HCT116 (cell line): ENCODE measurements around the gene CREBRF. TPM values are rescaled to one million over a fixed set of nuclear protein-coding genes. Genes with fewer than 3 reads are reported as not detected.

ENCODE experiments used
- ATAC-seq: fragments of 200-7000 bp; cut with Tn5 transposase; 2 replicates; pipeline ENCODE4 v1.9.1; 2020; ENCODE audit warnings: mild to moderate bottlenecking, moderate library complexity
- Bru-seq: library from RNA; stranded (reverse); fragments of 400-500 nt; gene quantifications from one replicate; lab custom pipeline; 2021; lab: Mats Ljungman, UMichigan
- BruChase-seq, 2 experiments: library from RNA; stranded (reverse); fragments of 400-500 nt; gene quantifications; one replicate each; lab custom pipeline; 2021; lab: Mats Ljungman, UMichigan
- BruUV-seq: library from RNA; stranded (reverse); fragments of 400-500 nt; replicated peaks from 2 replicates; lab custom pipeline; 2021; lab: Mats Ljungman, UMichigan
- CTCF ChIA-PET: fragments of 300-600 bp; sonication (Branson Sonifier 250); formaldehyde crosslinking; loops from one replicate; lab custom pipeline; 2021; ENCODE audit warnings: antibody characterized with exemption; lab: Charles Lee
- POLR2A ChIA-PET: fragments of 300-600, 350-600 bp; sonication (Branson Sonifier 250); formaldehyde crosslinking; loops from one replicate; lab custom pipeline; 2021; ENCODE audit warnings: antibody characterized with exemption; lab: Charles Lee
- RAD21 ChIA-PET, 2 experiments: fragments of 300-600 bp; sonication (Branson Sonifier 250); formaldehyde crosslinking; loops; one replicate each; lab custom pipeline; 2023; ENCODE audit warnings: low total read pairs in 2 of 2; ENCODE audit not compliant: uncharacterized antibody in 2 of 2, unreplicated experiment in 2 of 2, low non-redundant PET in 1 of 2; lab: Charles Lee
- DNase-seq: peaks from one replicate; pipeline ENCODE4 v3.0.0-alpha.2; 2010; ENCODE audit warnings: low read depth, low spot score
- H2AFZ ChIP-seq: fragments of 200-600 bp; shearing (Covaris generic), sonication (generic); 2 replicates; pipeline ENCODE4 v1.6.1; 2017; ENCODE audit warnings: low read depth, mixed run types, mixed read lengths, antibody characterized with exemption, low read length; ENCODE audit not compliant: poor library complexity, severe bottlenecking
- H3K27ac ChIP-seq: 2 replicates; pipeline ENCODE4 v1.5.1; 2012; ENCODE audit warnings: low read depth, low read length
- H3K27me3 ChIP-seq: fragments of 200-600 bp; sonication (generic); 2 replicates; pipeline ENCODE4 v1.6.1; 2016; ENCODE audit warnings: mixed run types, low read length, mixed read lengths; ENCODE audit not compliant: insufficient read depth
- H3K36me3 ChIP-seq, 2 experiments: fragments of 200-500 bp in 1 of 2; fragments of 200-600 bp in 1 of 2; sonication (Bioruptor generic) in 1 of 2; sonication (generic) in 1 of 2; 2 replicates each; pipeline versions ENCODE4 v1.5.1 to v1.6.1; 2014 to 2016; ENCODE audit warnings: low read length in 2 of 2, inconsistent platforms in 1 of 2, mixed read lengths in 1 of 2, mixed run types in 1 of 2; ENCODE audit not compliant: insufficient read depth in 2 of 2, control insufficient read depth in 1 of 2
- H3K4me1 ChIP-seq, 2 experiments: fragments of 200-600 bp in 1 of 2; sonication (generic) in 1 of 2; 2 replicates each; pipeline versions ENCODE4 v1.5.1 to v1.6.1; 2012 to 2017; ENCODE audit warnings: low read length in 2 of 2, inconsistent platforms in 1 of 2, mild to moderate bottlenecking in 1 of 2, mixed read lengths in 1 of 2, mixed run types in 1 of 2, moderate library complexity in 1 of 2; ENCODE audit not compliant: insufficient read depth in 2 of 2, control insufficient read depth in 1 of 2
- H3K4me2 ChIP-seq: fragments of 200-600 bp; sonication (generic); 2 replicates; pipeline ENCODE4 v1.6.1; 2017; ENCODE audit warnings: mixed run types, low read length, mixed read lengths
- H3K4me3 ChIP-seq, 2 experiments: fragments of 200-600 bp in 1 of 2; sonication (generic) in 1 of 2; replicated peaks in 1 of 2; 2 replicates each; pipeline ENCODE4 v1.5.1; 2011 to 2016; ENCODE audit warnings: low read length in 2 of 2, control low read depth in 1 of 2, low read depth in 1 of 2, mild to moderate bottlenecking in 1 of 2, mixed read lengths in 1 of 2, mixed run types in 1 of 2
- H3K79me2 ChIP-seq: fragments of 200-600 bp; sonication (generic); 2 replicates; pipeline ENCODE4 v1.6.1; 2017; ENCODE audit warnings: mild to moderate bottlenecking, mixed run types, low read length, moderate library complexity, mixed read lengths; ENCODE audit not compliant: insufficient read depth
- H3K9ac ChIP-seq: fragments of 200-600 bp; sonication (generic); 2 replicates; pipeline ENCODE4 v1.6.1; 2016; ENCODE audit warnings: low read length, mixed read lengths
- H3K9me2 ChIP-seq: fragments of 200-600 bp; sonication (generic), shearing (Covaris generic); 2 replicates; pipeline ENCODE4 v1.6.1; 2017; ENCODE audit warnings: mixed run types, mild to moderate bottlenecking, moderate library complexity; ENCODE audit not compliant: insufficient read depth
- H3K9me3 ChIP-seq, 2 experiments: fragments of 200-500 bp in 1 of 2; fragments of 200-600 bp in 1 of 2; sonication (Bioruptor generic) in 1 of 2; sonication (generic) in 1 of 2; 2 replicates each; pipeline ENCODE4 v1.6.1; 2014 to 2017; ENCODE audit warnings: low read length in 2 of 2, mixed read lengths in 2 of 2, inconsistent platforms in 1 of 2, low read depth in 1 of 2, mild to moderate bottlenecking in 1 of 2, mixed run types in 1 of 2, moderate library complexity in 1 of 2; ENCODE audit not compliant: control insufficient read depth in 1 of 2, insufficient read depth in 1 of 2
- H4K20me1 ChIP-seq: fragments of 200-600 bp; sonication (generic), shearing (Covaris generic); 2 replicates; pipeline ENCODE4 v1.6.1; 2017; ENCODE audit warnings: mixed run types, mild to moderate bottlenecking, moderate library complexity; ENCODE audit not compliant: insufficient read depth
- ATF3 ChIP-seq: IDR thresholded peaks from 2 replicates; pipeline ENCODE4 v1.6.1; 2012
- CBX3 ChIP-seq: IDR thresholded peaks from 2 replicates; pipeline ENCODE4 v1.6.1; 2012; ENCODE audit warnings: low read depth
- CEBPB ChIP-seq: IDR thresholded peaks from 2 replicates; pipeline ENCODE4 v1.6.1; 2012; ENCODE audit warnings: low read depth
- ELF1 ChIP-seq: IDR thresholded peaks from 2 replicates; pipeline ENCODE4 v1.6.1; 2012; ENCODE audit warnings: low read depth, borderline replicate concordance
- EZH2 ChIP-seq: fragments of 200-600 bp; sonication (generic); IDR thresholded peaks from 2 replicates; pipeline ENCODE4 v1.6.1; 2017; ENCODE audit warnings: antibody characterized with exemption, mixed run types
- EZH2phosphoT487 ChIP-seq: fragments of 200-600 bp; IDR thresholded peaks from 2 replicates; pipeline ENCODE4 v1.6.1; 2018; ENCODE audit warnings: antibody characterized with exemption, borderline replicate concordance
- JUND ChIP-seq: IDR thresholded peaks from 2 replicates; pipeline ENCODE4 v1.6.1; 2012
- MAX ChIP-seq: IDR thresholded peaks from 2 replicates; pipeline ENCODE4 v1.6.1; 2012
- POLR2A ChIP-seq: IDR thresholded peaks from 2 replicates; pipeline ENCODE4 v1.7.0; 2011; ENCODE audit warnings: borderline replicate concordance; ENCODE audit not compliant: insufficient read depth, insufficient read length; ENCODE audit errors: extremely low read depth
- POLR2AphosphoS5 ChIP-seq: IDR thresholded peaks from 2 replicates; pipeline ENCODE4 v1.6.1; 2011; ENCODE audit warnings: mild to moderate bottlenecking, low read depth, low read length, moderate library complexity
- RAD21 ChIP-seq: IDR thresholded peaks from 2 replicates; pipeline ENCODE4 v1.6.1; 2012; ENCODE audit warnings: low read depth, mild to moderate bottlenecking
- REST ChIP-seq: IDR thresholded peaks from 2 replicates; pipeline ENCODE4 v1.6.1; 2012; ENCODE audit warnings: low read depth
- SIN3A ChIP-seq: IDR thresholded peaks from 2 replicates; pipeline ENCODE4 v1.6.1; 2012; ENCODE audit warnings: low read depth
- SP1 ChIP-seq: IDR thresholded peaks from 2 replicates; pipeline ENCODE4 v1.6.1; 2012; ENCODE audit warnings: low read depth
- SRF ChIP-seq: IDR thresholded peaks from 2 replicates; pipeline ENCODE4 v1.6.1; 2012; ENCODE audit warnings: low read depth
- TCF7L2 ChIP-seq: IDR thresholded peaks from 2 replicates; pipeline ENCODE4 v1.7.0; 2011; ENCODE audit warnings: borderline replicate concordance, inconsistent platforms; ENCODE audit not compliant: insufficient read depth, insufficient read length; ENCODE audit errors: extremely low read depth
- YY1 ChIP-seq: IDR thresholded peaks from 2 replicates; pipeline ENCODE4 v1.6.1; 2011; ENCODE audit warnings: low read length, low read depth, moderate library complexity, mild to moderate bottlenecking; ENCODE audit not compliant: insufficient replicate concordance; ENCODE audit errors: extremely low read depth
- ZBTB33 ChIP-seq: IDR thresholded peaks from 2 replicates; pipeline ENCODE4 v1.6.1; 2011; ENCODE audit warnings: mild to moderate bottlenecking, low read length, moderate library complexity; ENCODE audit not compliant: insufficient replicate concordance; ENCODE audit errors: extremely low read depth
- ZFX ChIP-seq: fragments of 450-650 bp; IDR thresholded peaks from 2 replicates; pipeline ENCODE4 v1.6.1; 2017
- ZNF274 ChIP-seq: fragments of 200-500 bp; sonication (Bioruptor generic); IDR thresholded peaks from 2 replicates; pipeline ENCODE4 v1.6.1; 2014; ENCODE audit warnings: mild to moderate bottlenecking, low read depth, low read length, inconsistent platforms
- intact Hi-C: fragments of 100-400 bp; cut with micrococcal nuclease; formaldehyde crosslinking; loops from 2 replicates; pipeline ENCODE4 v1.10.0; 2022
- long read RNA-seq: library from polyadenylated mRNA; unstranded; transcript quantifications from one replicate; pipeline ENCODE4 v2.0.0, GENCODE V29; 2021; ENCODE audit not compliant: unreplicated experiment
- polyA plus RNA-seq: library from polyadenylated mRNA; unstranded; fragments of >200 nt; gene quantifications from 2 replicates; pipeline ENCODE4 v1.2.1, GENCODE V29; 2012; ENCODE audit warnings: missing spikeins
- total RNA-seq: library from RNA; stranded (reverse); gene quantifications from one replicate; pipeline ENCODE4 v1.2.1, GENCODE V29; 2021; ENCODE audit not compliant: unreplicated experiment

Gene CREBRF
- total RNA-seq (7.7 TPM), Bru-seq, nascent RNA (percentile 59 among the genes with signal in this experiment), BruChase-seq, experiment 1, labeled RNA remaining after a 6-hour chase (percentile 51 among the genes with signal in this experiment), BruChase-seq, experiment 2, labeled RNA remaining after a 2-hour chase (percentile 61 among the genes with signal in this experiment)
- polyA plus RNA-seq: 4.0 and 4.1 TPM in 2 replicates
- long read RNA-seq, full-length matches to known transcripts: 7 of 11 reads
- long read RNA-seq, partial matches to known transcripts: 1 of 11 reads
- long read RNA-seq, other reads (novel, unspliced or antisense): 3 of 11 reads

GRCh38 chr5:173055983-173056782 is at the start of gene CREBRF:
CREBRF (plus strand) TSS chr5:173056352; CDS start chr5:173080776, 24,424 bp downstream.
- Histone ChIP-seq H3K9me2 (no peaks in the 10 kb centered on the region), H3K27me3 (no peaks in the 10 kb centered on the region), H3K27ac (peak within 1 kb of the TSS; percentile 65), H3K4me2 (peak within 1 kb of the TSS; percentile 92), H3K9me3 (no peaks in the 10 kb centered on the region), H2AFZ (no peak within 1 kb of the TSS), H4K20me1 (no peaks in the 10 kb centered on the region), H3K4me1 (peaks cover 11 to 18% of the 10 kb centered on the region in 2 experiments), H3K9ac (peak within 1 kb of the TSS; percentile 67), H3K4me3 (peak within 1 kb of the TSS; percentile 64 to 72), H3K79me2 (no peaks in the 10 kb centered on the region), H3K36me3 (no peaks in the 10 kb centered on the region)
- CTCF ChIA-PET: interaction anchor here (0.9 kb wide), 1 partner anchor 16 kb away, joined by 3 read pairs; no protein-coding TSS in a partner anchor
- DNase-seq (peak; percentile 82), ATAC-seq (peak; percentile 77)
- no TSS peak for BruUV-seq
- intact Hi-C loops: no loop called here
- RAD21 ChIA-PET: no interaction called here
- POLR2A ChIA-PET: interaction anchor here (1.5 kb wide), 1 partner anchor 72 kb away, joined by 6 read pairs; the partner anchor contains the start of gene ATP6V0E1
- no peak for TF ChIP-seq EZH2phosphoT487
- no peak for TF ChIP-seq POLR2A
- TF ChIP-seq CBX3: no peak
- no peak for TF ChIP-seq ZBTB33
- TF ChIP-seq EZH2: no peak
- no peak for TF ChIP-seq SRF
- TF ChIP-seq POLR2AphosphoS5: peak; percentile 74
- TF ChIP-seq ZNF274: no peak
- no peak for TF ChIP-seq TCF7L2
- no peak for TF ChIP-seq RAD21
- no peak for TF ChIP-seq JUND
- TF ChIP-seq REST: no peak
- TF ChIP-seq ATF3: no peak
- TF ChIP-seq YY1: no peak
- peak; percentile 86 for TF ChIP-seq SIN3A
- peak; percentile 88 for TF ChIP-seq SP1
- TF ChIP-seq MAX: peak; percentile 96
- peak; percentile 95 for TF ChIP-seq ELF1
- TF ChIP-seq ZFX: peak; percentile 25; the same call in 1 of the 2 replicates
- TF ChIP-seq CEBPB: no peak
